Left renal cortex interstitium (tissue), 4 donors: ENCODE data around the gene IGFL1. TPM values are rescaled to one million over a fixed set of nuclear protein-coding genes. Genes with fewer than 3 reads are reported as not detected.
"Not testable (repeated sequence)": the region's sequence is repeated elsewhere in the genome, so short reads cannot be mapped to it uniquely, and the experiment has no call there.

Experiments used
- DNase-seq, 4 donors: peaks; one replicate each; pipeline ENCODE4 v3.0.0-alpha.2; 2013; ENCODE audit warnings: low read depth in 4 of 4, low spot score in 2 of 4, missing footprints in 1 of 4
- polyA plus RNA-seq, 4 donors: library from polyadenylated mRNA; unstranded; fragments of 120-200 nt; gene quantifications; one replicate each; pipeline ENCODE4 v1.2.1, GENCODE V29; 2013; ENCODE audit not compliant: insufficient read length in 4 of 4

IGFL1 gene
- polyA plus RNA-seq, 4 donors, result not detected

DNA sequence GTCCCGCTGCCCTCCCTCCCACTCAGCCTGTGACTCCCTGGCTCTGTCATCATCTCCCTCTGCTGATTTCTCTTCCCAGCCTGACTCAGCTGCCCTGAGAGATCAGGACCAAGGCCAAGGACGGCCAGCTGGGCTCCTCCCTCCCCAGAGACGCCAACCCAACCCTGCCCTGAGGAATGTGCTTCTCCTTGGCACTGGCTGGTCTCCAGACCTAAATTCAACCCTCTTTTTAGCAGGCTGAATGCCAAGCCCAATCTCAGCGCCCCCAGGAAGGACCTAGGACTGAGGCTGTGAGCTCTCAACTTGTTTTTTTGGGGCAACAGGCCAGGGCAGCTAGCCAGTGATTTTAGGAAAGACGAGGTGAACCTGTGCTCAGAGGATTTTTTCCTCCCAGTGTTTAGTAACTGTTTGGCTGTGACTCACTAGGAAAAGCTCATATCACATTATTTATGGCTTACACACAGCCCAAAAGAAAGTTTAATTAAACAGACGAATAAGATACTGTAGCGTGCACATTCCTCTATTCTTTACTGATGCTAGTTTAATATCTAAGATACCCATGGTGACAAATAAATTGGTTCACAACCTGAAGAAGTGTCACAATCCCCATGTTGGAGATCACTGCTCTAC is 7.4 kb upstream of the IGFL1 start:
- no peak for DNase-seq

DNA sequence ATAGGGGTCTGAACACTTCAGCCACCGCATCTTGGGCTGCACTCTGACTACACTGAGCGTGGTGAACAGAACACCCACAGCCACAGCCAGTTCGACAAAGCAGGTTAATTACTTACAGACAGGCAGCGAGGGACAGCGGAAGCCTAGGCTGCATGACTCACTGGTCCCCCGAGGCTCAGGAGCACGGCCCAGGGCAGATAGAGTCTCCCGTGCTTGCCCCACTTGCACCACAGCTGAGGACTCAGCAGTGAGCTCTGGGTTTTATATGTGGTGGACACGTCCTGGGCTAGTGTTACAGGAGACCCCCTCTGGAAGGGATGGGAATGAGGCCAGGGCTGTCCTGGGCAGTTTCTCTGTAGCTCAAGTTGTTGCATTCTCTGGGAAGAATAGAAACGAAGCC is 5.8 kb upstream of the IGFL1 start:
- DNase-seq, result not testable (repeated sequence)

- DNase-seq, result no peak
Measured at GRCh38 chr19:46224773-46225172, 4.8 kb upstream of the IGFL1 start.

DNA sequence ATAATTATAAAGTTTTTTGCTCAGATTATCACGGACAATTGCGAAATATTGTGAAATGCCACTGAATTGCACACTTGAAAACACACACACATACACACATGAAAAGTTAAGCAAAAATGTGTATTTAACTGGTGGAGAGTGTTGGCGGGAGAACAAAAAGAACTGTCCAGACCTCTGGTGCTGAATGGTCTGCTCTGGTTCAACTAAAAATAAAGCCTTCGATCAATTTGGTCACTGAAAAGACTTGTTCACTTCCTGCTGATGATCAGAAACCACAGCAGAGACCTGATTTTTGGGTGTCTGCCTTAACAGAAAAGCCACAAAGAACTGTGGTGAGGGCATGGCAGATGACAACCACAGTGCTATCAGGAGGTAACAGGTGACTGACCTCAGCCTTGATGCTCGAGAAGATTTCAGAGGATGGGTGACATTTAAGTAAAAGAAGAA is 4.0 kb upstream of the IGFL1 start:
- DNase-seq, result no peak

DNA sequence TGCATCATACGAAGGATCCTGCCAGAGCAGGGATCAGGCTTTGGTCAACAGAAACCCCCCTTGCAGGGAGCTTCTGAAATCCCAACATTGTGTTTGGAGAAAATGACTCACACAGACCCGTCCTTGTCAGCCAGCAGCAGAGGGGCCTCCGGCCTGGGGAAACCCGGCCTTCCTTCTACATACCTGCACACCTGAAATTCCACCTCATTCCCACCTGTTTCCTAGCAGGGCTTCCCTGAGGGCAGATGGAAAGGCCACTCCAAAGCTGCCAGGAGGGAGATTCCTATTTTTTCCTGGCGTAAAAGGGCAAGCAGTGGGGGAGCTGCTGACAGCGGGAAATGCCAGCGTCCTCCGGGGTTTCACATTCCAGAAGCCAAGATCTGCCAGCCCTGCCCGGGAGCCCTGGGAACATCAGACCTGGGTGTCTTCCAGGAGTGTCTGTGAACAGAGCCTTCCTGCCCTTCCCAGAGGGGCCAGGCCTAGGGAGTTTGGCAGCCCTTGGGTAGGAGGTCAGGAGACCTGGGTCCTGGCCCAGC is 3.0 kb upstream of the IGFL1 start:
- no peak for DNase-seq

DNA sequence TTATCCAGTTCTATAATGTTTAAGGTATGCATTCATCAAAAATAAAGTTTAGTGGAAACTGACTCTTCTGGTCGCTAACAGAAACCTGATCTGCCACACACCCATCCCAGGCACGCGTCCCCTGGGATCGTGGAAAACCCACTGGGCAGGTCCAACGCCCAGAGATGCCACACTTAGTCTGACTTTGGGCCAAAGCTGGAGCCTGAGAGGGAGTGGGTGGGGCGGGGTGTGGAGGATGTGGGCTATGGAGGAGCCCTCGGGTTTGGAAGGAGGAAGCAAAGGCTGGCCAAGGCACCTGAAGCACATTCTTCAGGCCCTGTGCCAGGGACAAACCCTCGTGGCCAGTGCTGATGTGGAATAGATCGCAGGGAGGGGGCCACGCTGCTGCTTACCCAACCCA is 2.5 kb downstream of the IGFL1 start:
- DNase-seq, result no peak

DNA sequence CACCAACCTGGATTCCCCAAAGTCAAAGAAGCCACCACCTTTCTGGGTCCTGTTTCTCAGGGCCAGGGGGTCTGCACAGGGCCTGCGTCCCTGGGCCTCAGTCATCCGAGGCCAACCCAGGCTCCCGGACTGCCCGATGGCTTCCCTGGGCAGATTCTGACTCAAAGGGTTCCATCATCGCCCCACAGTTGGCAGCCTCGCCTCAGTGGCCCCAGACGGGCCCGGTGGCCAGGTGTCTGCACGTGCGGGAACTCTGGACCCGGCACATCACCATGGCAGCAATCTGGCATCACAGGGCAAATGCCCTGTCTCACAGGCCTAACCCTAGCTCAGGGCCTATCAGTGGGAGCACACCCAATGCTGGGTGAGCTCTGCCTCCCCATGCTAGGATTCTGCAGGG is 2.9 kb downstream of the IGFL1 start:
- no peak for DNase-seq

DNA sequence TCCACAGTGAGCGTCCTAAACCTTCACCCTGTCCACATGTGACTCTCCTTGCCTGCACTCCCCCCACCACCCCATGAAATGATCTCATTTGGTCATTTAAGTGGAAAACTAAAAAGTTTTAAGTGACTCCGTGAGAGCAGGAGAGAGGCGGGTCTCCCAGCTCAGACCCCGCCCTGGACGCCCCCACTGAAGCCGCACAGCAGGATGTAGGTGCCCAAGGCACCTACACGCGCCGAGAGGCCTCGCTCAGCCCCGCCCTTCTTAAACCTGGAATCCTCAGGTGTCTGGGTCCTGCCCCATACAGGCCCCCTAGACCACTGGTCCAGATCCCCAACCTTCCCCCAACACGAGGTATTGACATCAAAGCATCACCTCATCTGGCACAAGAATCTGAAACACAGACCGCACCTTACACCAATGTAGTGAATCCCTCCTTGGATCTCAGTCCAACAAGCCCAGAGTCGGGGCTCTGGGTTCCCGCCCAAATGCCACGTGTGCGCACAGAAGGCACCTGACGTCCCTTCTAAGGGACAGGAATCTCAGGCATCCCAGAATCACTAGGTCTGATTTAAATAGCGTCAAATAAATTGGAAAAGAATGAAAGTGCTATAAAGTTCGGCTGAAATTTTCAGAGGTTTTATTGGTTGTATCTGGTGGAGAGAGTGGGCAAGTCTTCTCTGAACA is 3.5 kb downstream of the IGFL1 start:
- DNase-seq, result no peak

- not testable (repeated sequence) for DNase-seq
Measured at GRCh38 chr19:46233871-46234270, 4.3 kb downstream of the IGFL1 start.

DNA sequence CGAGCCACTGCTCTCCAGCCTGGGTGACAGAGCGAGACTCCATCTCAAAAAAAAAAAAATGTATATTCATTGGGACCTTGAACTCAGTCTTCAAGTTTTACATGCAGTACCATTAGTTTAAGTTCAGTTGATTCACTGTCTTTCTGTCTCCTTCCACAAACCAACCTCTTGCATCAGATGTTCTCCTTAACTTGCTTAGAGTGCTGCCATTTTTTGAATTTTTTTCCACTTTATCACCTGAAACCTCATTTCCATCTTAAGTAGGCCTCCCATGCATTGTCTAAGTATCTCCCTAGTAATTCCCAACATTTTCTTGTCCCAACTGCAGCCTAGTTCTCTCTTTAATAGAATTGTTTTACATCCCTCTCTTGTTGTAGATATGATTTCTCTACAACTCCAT is 8.6 kb downstream of the IGFL1 start:
- not testable (repeated sequence) for DNase-seq

DNA sequence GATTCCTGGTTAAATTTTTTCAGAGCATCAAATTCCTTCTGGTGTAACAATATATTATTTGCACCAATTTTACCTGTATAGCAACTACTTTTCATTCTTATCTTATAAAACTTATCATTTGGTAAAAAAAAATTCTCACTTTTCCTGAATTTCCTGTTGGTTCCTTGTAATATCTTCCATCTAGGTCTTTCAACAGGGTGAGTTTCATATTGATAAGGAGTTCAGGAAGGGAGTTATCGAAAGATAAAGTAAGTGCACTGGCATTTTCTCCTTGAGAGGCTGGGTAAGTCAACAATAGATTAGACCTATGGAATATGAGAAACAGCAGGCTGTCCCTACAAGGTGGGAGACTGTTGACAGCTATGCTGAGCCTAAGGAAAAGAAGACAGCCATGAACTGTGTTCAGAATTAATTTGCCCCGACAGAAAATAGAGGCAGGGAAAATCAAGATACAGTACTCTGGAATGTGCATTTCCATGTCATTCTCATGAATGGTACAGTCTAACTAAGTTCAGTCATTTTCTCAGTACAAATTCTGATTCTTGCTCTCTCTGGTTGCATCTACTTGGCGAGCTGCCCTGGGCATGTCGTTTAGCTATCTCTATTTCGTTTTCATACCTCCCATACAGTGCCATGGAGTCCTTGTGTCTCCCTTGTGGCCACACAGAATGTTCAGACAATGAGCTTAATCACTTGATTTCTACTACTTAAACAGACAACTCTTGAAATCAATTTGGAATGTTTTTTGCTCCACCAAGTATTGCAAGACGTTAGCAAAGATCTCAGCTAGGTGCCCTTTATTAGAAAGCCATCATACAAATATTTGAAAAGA is 9.9 kb downstream of the IGFL1 start:
- DNase-seq, result no peak

DNA sequence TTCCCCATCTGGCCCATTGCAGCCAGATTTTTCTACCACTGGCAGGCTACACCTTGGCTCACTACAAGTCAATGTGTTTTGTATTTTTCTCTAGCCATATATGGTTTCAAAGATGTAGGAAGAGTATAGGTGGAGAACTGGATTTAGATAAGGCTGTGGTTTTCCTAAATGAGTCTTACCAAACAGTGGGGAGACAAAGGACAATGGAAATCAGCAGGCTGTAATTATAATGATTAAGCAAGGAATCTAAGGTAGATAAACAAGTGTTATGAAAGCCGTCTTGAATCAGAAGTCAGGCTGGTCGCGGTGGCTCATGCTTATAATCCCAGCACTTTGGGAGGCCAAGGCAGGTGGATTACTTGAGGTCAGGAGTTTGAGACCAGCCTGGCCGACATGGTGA is 11.2 kb downstream of the IGFL1 start:
- DNase-seq, result no peak

- DNase-seq, result no peak
Measured at GRCh38 chr19:46241626-46242025, 12.1 kb downstream of the IGFL1 start.

DNA sequence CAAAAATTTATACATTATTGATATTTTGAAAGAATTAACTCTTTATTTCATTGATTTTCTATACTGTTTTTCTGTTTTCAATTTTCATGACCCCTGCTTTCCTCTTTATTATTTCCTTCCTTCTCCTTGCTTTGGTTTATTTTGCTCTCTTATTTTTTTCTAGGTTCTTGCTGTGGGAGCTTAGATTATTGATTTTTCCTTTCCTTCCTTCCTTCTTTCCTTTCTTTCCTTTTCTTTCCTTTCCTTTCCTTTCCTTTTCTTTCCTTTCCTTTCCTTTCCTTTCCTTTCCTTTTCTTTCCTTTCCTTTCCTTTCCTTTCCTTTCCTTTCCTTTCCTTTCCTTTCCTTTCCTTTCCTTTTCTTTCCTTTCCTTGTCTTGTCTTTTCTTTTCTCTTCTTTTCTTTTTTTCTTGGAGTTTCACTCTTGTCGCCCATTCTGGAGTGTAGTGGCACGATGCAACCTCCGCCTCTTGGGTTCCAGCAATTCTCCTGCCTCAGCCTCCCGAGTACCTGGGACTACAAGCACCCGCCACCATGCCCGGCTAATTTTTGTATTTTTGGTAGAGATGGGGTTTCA is 13.6 kb downstream of the IGFL1 start:
- DNase-seq, result not testable (repeated sequence)

DNA sequence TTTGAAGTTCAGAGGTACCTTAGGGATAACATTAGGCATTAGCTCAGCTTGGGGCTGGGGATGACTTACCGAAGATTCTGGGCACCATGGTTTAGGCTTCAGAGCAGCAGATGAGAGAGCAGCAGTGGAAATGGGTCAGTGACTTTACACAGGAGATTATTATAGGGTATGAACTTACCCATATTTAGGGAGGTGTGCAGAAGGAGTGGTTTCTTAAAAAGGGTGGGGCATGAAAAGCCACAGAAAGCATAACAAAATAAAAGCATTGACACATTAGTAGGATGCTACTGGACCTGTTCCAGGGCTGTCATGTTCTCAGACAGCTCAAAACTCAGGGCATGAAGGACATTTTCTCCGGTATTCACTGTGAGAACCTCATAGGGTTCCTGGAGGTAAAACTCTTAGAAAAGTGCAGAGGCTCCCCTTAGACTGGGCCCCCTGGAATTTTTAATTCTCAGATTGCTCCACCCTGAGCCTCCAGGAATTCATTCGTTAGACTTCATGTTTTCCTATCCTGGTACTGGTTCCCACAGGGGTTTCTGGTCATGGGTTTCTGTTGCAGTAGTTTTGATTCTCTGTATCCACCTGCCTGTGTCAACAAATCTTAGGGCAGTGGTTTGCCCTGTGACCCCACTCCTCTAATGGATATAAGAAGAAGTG is 20.7 kb downstream of the IGFL1 start:
- DNase-seq, result no peak

- no peak for DNase-seq
Measured at GRCh38 chr19:46251416-46251815, 21.9 kb downstream of the IGFL1 start.

DNA sequence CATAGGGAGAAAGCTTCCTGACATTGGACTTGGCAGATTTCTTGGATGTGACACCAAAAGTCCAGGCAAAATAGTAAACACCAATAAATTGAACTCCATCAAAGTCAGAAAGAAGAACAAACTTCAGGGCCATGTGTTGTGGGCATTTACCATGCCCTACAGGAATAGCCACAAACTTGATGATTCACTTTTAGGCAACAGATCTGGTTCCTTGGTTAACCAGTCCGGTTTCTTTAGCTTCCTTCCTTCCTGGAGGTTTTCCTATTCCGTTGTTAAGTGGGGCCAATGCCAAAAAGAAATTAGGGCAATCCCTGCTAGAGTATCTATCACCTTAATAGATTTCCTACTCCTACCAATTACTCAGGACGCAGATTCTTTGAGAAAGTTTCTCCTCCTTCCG is 25.2 kb downstream of the IGFL1 start:
- DNase-seq, result no peak

DNA sequence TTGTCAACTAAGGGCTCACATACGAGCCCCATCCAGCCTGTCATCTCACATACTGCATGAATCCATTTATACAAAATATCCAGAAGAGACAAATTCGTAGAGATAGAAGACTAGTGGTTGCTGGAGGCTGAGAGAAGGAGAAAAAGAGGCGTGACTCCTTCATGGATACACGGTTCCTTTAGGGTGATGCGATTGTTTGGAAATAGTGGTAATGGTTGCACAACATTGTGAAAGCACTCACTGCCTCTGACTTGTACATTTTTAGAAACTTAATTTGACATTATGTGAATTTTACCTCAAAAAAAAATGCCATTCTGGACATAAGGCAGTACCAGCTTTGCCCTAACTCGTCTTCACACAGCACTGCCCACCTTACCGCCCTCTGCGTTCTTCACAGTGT is 27.3 kb downstream of the IGFL1 start:
- DNase-seq, result no peak

GRCh38 chr19:46261501-46261900 is 32.0 kb downstream of the IGFL1 start:
- DNase-seq, result not testable (repeated sequence)

GRCh38 chr19:46262684-46263296 is 33.2 kb downstream of the IGFL1 start:
- not testable (repeated sequence) for DNase-seq
